ENCODE measurements around the gene SPAG9. TPM values are rescaled to one million over a fixed set of nuclear protein-coding genes. Genes with fewer than 3 reads are reported as not detected.

The SPAG9 gene
- total RNA-seq, 1 donor from 2014 or later = 93.2 TPM

DNA sequence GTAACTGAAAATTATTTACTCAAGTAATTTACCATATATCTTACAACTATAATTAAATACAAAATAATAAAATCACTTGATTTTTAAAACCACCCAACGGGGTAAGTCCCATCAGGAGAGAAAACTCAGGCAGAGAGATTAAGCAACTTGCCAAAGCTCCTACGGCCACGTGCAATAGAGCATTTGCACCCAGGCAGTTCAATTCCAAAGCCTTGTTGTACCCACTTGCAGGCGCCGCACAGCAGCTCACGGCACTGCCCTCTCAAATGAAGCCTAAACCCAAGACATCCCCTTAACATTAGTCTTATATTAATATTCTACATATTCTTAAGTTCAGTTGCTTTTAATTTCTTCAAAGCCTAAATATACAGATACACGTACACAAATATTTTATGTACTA lies 75.7 kb downstream of the SPAG9 start:
- DNase-seq (ENCODE audit: low read depth) = no peak

- DNase-seq (ENCODE audit: low read depth) = no peak
Observed at GRCh38 chr17:51036084-51036483, 84.6 kb downstream of the SPAG9 start.

- peak; percentile 40 for DNase-seq (ENCODE audit: low read depth)
Observed at GRCh38 chr17:51035431-51035830, 85.2 kb downstream of the SPAG9 start.

DNA sequence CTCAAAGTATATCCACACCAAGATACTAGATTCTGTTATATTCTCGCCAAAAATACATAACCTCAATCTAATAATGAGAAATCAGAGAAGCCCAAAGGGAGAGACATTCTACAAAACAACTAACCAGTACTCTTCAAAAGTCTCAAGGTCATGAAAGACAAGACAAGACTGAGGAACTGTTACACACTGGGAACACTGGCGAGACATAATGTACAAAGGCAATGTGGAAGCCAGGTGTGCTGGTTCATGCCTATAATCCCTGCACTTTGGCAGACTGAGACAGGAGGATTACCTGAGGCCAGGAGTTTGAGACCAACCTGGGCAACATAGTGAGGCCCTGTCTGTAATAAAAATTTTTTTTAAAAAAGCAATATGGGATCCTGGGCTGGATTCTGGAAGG lies 85.9 kb downstream of the SPAG9 start:
- no peak for DNase-seq (ENCODE audit: low read depth)

- DNase-seq (ENCODE audit: low read depth) = no peak
Observed at GRCh38 chr17:51032850-51033249, 87.8 kb downstream of the SPAG9 start.

GRCh38 chr17:51029568-51030463 lies 90.9 kb downstream of the SPAG9 start:
- DNase-seq (ENCODE audit: low read depth) = peak; percentile 19

- DNase-seq (ENCODE audit: low read depth) = no peak
Observed at GRCh38 chr17:51029142-51029541, 91.5 kb downstream of the SPAG9 start.

- DNase-seq (ENCODE audit: low read depth) = no peak
Observed at GRCh38 chr17:51028176-51028863, 92.3 kb downstream of the SPAG9 start.

DNA sequence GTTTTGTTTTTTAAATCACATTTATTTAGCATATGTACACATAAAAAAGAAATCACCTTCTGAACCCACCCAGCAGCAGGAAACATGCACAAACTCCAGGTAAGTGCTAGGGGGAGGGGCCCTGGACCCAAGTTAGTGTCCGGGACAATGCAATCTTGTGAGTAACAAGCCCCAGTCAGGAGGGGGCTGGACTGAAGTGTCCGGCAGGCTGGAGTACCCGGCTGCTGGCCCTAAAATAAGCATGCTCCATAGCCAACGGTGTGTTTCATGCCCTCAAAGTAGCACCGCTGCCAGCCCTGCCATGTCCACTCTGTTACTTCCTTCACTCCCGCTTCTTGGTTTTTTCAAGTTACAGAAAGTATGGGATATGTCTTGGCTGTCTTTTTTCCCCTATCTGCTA lies 102.1 kb downstream of the SPAG9 start:
- no peak for DNase-seq (ENCODE audit: low read depth)

DNA sequence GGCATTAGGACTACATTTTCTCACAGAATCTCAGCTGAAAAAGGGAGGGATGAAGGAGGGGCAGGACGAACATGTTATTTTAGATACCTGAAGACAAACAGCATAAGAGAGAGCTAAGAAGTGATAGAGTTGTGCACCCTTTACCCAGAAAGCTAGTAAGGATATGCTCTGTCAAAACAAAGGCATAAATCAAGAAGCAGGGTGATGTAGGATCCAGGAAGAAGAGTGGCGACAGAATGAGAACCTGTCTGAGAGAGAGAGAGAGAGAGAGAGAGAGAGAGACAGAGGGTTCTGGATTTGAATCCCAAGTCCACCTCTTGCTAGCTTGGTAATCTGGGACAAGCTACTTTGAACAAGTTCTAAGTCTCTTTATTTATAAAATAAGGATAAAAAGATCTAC lies 103.4 kb downstream of the SPAG9 start:
- DNase-seq (ENCODE audit: low read depth) = no peak

GRCh38 chr17:51016099-51016498 lies 104.6 kb downstream of the SPAG9 start:
- no peak for DNase-seq (ENCODE audit: low read depth)

GRCh38 chr17:51015145-51015558 lies 105.5 kb downstream of the SPAG9 start:
- DNase-seq (ENCODE audit: low read depth) = peak; percentile 38

DNA sequence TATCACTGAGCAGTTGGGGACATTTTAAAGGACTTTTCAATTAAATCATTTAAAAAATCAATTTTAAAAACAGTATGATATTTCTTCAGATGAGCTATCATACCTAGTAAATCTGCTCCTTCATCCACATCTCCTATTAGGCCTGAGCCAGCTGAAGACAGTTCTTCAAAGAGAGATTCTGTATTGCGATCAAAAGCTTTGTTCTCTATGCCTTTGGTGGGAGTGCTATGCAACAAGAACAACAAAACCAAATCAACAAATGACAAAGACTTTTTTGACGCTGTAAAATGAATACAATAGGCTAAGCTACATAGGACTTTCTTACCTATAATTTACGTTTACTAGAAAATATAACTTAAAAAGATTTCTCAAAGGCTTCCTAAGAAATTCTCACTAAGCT lies 106.5 kb downstream of the SPAG9 start:
- DNase-seq (ENCODE audit: low read depth) = no peak

GRCh38 chr17:51013322-51013721 lies 107.3 kb downstream of the SPAG9 start:
- DNase-seq (ENCODE audit: low read depth) = no peak

DNA sequence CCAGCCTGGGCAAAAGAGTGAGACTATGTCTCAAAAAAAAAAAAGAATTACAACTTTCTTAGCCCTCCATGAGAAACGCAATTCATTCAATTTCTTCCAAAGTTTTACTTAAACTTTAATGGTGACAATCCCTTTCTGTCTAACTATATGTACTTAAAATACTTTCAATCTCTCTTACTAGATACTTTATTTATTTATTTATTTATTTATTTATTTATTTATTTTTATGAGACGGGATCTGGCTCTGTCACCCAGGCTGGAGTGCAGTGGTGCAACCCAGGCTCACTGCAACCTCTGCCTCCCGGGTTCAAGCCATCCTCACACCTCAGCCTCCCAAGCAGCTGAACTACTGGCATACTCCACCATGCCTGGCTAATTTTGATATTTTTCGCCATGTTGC lies 108.1 kb downstream of the SPAG9 start:
- DNase-seq (ENCODE audit: low read depth) = no peak

DNA sequence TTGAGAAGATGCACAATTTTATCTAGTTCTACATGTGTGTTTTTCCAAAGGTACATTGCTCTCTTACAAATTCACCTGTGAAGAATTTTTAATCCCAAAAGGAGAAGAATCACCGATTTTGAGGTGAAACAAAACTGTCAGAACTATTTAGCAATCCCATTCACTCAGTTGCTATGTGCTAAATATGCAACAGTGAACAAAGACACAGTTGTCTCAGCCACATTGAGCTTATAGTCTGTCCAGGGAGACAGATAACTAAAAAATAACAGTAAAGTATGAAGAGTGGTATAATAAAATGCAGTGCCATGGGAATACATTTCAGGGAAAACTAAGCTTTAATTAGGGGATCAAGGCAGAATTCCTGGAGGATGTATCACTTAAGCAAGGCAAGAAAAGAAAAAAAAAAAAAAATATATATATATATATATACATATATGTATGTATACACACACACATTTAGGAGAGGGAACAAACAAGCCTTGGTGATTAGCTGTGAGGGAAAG lies 110.4 kb downstream of the SPAG9 start:
- no peak for DNase-seq (ENCODE audit: low read depth)

DNA sequence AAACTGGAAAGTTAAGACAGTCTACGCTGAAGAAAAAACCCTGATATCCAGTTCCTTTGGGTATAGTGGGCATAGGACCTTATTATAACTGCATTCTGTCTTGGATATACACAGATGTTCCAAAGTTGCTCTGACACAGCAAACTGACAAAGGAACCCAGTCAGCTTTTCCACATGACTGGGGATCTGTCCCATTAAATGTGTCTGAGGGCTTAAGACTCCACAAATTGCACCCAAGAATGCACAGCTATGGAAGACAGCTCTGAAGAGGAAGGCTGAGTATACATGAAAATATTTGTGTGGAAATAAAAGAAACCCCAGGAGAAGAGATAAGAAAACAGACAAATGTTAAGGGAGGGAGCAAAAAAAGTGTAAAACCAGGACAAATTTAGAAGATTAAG lies 114.1 kb downstream of the SPAG9 start:
- DNase-seq (ENCODE audit: low read depth) = peak; percentile 23

DNA sequence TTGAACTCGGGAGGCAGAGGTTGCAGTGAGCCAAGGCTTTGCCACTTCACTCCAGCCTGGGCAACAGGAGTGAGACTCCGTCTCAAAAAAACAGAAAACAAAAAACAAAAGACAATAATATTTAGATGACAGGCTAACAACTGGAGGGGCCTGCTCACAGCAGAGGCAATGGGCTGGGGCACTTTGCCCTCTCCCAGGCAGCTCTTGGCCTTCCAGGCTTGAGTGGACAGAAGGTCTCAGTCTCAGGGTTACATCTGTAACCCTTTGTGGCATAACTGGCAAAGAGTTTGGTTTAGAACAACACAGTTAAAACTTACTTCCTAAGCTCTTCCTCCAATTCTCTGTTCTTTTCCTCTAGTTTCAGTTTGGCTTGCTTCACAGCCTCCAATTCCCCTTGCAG lies 114.9 kb downstream of the SPAG9 start:
- DNase-seq (ENCODE audit: low read depth) = no peak

- no peak for DNase-seq (ENCODE audit: low read depth)
Observed at GRCh38 chr17:51004249-51004648, 116.4 kb downstream of the SPAG9 start.

DNA sequence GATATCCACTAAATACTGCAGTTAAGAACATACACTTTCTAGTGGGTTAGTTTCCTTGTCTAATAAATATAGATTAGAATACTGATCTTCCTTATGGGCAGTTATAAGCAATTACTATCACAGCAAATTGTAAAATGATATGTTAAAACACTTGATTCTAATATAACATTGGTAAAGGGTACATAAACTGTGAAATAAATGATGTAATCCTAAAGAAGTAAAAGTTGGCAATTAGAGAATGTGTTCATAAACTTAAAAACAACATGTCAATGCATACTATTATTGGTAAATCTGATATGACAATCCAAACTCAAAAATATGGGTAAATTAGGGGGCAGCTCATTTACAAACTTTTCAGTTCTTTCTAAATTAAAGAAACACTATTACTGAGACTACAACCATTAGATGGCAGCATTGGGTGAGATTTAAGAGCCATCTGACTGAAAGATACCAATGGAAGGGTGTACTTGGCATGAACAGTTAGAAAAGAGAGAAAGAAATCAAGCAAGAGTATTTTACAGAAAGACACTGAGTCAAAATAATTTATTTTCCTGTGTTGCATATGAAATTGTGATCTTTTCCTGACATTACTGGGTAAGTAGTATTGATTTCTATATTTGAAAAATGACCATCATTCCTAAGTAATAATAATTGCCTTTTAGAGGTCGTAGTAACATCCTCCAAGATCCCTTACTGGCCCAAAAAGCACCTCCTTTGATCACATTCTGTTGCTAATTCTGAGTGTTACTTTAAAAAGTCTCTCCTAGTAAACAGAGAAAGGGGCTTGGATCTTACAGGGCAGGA lies 119.6 kb downstream of the SPAG9 start:
- DNase-seq (ENCODE audit: low read depth) = peak; percentile 75

DNA sequence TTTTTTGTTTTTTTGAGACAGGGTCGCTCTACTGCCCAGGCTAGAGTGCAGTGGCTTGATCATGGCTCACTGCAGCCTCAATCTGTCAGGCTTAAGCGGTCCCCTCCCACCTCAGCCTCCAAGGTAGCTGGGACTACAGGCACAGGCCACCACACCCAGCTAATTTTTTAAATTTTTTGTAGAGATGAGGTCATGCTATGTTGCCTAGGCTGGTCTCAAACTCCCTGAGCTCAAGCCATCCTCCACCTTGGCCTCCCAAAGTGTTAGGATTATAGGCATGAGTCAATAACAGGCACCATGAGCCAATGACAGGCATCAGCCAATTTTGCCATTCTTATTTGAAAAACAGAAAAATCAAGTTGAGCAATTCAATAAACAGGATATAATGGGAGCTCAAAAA lies 125.0 kb downstream of the SPAG9 start:
- no peak for DNase-seq (ENCODE audit: low read depth)

DNA sequence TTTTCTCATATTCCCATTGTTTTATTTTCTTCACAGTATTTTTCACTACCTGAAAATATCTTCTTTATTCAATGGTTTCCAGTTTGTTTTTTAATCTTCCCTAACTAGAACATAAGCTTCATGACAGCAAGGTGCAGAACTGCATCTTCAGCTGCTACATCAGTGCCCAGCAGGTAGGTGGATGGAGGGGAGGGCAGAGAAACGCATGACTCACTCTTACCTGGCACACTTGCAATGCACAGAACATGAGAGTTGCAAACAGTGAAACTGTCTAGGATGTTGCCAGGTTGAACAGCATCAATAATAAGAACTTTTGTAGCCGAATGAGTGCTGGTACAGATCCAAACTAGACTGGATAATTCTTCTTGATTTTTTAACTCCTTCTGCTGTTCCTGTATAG lies 127.1 kb downstream of the SPAG9 start:
- no peak for DNase-seq (ENCODE audit: low read depth)
